ENCODE results near the gene LRMDA.

LRMDA gene

DNA sequence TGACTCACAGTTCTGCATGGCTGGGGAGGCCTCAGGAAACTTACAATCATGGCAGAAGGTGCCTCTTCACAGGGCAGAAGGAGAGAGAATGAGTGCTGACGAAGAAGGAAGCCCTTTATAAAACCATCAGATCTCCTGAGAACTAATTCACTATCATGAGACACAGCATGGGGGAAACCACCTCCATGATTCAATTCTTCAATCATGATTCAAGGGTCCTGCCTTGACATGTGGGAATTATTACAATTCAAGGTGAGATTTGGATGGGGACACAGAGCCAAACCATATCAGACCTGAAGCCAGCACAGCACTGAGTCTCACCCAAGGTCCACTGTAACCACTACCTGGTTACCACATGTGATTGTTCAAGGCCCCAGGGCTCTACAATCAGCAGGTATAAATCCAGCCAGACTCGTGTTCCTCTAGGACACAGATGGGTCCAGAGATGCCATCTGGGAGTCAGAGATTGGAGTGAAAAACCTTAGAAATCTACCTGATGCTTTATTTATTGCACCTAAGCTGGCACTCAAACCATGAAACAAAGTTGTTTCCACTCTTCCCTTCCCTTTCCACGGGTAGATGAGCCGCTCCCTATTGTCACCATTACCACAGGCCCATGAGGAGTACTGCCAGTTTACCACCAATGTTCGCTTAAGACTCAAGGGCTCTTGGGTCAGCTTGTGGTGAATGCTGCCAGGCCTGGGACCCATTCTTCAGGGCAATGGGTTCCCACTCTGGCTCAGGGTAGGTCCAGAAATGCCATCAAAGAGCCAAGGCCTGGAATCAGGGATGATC, 1061.5 kb downstream of the LRMDA start:
- H3K4me3 ChIP-seq (ENCODE audit: low read depth, low read length): no peak overlapping the region
- no peak for TF ChIP-seq CTCF (IDR thresholded peaks at IDR 0.05; ENCODE audit: low read depth, low read length)
- in situ Hi-C loops (cut with HindIII; ENCODE audit: low sequenced_read_pairs): no loop called here
- no peak for DNase-seq (ENCODE audit: low read depth, low spot score)

GRCh38 chr10:76497666-76498065, 1066.2 kb downstream of the LRMDA start:
- no peak for TF ChIP-seq CTCF (IDR thresholded peaks at IDR 0.05; ENCODE audit: low read depth, low read length)
- no peak overlapping the region for H3K4me3 ChIP-seq (ENCODE audit: low read depth, low read length)
- in situ Hi-C loops (cut with HindIII; ENCODE audit: low sequenced_read_pairs): no loop called here
- no peak for DNase-seq (ENCODE audit: low read depth, low spot score)

- in situ Hi-C loops (cut with HindIII; ENCODE audit: low sequenced_read_pairs): no loop called here
- H3K4me3 ChIP-seq (ENCODE audit: low read depth, low read length): no peak overlapping the region
- no peak for DNase-seq (ENCODE audit: low read depth, low spot score)
- TF ChIP-seq CTCF (IDR thresholded peaks at IDR 0.05; ENCODE audit: low read depth, low read length): no peak
Observed at GRCh38 chr10:76504823-76505222, 1073.4 kb downstream of the LRMDA start.

DNA sequence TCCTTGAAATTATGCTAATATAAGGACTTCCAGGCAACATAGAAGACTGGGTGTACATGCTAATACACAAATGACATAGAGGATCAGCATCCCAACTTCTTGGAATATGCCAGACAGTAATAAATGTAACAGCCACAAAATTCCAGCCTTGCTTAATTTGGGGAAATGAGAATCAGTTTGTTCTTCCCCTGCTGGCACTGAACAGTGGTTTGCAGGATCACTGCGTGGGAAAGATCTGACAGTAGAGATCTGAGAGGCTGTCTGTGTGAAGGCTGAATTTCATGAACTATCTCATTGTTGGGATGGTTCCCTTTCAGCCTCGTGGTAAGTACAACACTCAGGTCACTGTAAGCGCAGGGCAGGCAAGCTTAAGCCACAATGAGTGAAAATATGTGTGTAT, 1078.0 kb downstream of the LRMDA start:
- in situ Hi-C loops (cut with HindIII; ENCODE audit: low sequenced_read_pairs): no loop called here
- H3K4me3 ChIP-seq (ENCODE audit: low read depth, low read length): no peak overlapping the region
- peak; percentile 22 for DNase-seq (ENCODE audit: low read depth, low spot score)
- no peak for TF ChIP-seq CTCF (IDR thresholded peaks at IDR 0.05; ENCODE audit: low read depth, low read length)

- in situ Hi-C loops (cut with HindIII; ENCODE audit: low sequenced_read_pairs): no loop called here
- no peak for TF ChIP-seq CTCF (IDR thresholded peaks at IDR 0.05; ENCODE audit: low read depth, low read length)
- no peak for DNase-seq (ENCODE audit: low read depth, low spot score)
- no peak overlapping the region for H3K4me3 ChIP-seq (ENCODE audit: low read depth, low read length)
Observed at GRCh38 chr10:76514321-76514720, 1082.9 kb downstream of the LRMDA start.

DNA sequence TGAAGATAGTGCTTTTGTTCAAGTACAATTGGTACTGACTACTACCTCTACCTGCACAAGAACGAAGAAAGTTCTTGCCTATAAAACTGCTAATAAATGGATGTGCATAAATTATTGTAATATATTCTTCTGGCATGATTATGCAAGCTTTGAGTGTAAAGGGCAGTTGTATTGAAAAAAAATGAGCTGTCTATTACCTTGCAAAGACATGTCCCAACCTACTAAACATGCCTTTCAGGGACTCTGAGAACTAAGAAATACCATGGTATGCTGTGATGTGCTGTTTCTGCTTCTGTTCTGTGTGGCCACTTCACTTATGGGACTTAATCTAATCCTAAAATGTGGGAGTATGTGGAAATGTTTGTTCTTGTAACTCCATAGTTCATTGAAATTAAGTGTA, 1083.4 kb downstream of the LRMDA start:
- no peak for DNase-seq (ENCODE audit: low read depth, low spot score)
- no peak overlapping the region for H3K4me3 ChIP-seq (ENCODE audit: low read depth, low read length)
- no peak for TF ChIP-seq CTCF (IDR thresholded peaks at IDR 0.05; ENCODE audit: low read depth, low read length)
- in situ Hi-C loops (cut with HindIII; ENCODE audit: low sequenced_read_pairs): no loop called here

Measured in astrocyte of the spinal cord (primary cell).